ENCODE measurements around the gene C15orf62.

The C15orf62 gene, protein sequence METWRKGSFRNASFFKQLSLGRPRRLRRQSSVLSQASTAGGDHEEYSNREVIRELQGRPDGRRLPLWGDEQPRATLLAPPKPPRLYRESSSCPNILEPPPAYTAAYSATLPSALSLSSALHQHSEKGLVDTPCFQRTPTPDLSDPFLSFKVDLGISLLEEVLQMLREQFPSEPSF

DNA sequence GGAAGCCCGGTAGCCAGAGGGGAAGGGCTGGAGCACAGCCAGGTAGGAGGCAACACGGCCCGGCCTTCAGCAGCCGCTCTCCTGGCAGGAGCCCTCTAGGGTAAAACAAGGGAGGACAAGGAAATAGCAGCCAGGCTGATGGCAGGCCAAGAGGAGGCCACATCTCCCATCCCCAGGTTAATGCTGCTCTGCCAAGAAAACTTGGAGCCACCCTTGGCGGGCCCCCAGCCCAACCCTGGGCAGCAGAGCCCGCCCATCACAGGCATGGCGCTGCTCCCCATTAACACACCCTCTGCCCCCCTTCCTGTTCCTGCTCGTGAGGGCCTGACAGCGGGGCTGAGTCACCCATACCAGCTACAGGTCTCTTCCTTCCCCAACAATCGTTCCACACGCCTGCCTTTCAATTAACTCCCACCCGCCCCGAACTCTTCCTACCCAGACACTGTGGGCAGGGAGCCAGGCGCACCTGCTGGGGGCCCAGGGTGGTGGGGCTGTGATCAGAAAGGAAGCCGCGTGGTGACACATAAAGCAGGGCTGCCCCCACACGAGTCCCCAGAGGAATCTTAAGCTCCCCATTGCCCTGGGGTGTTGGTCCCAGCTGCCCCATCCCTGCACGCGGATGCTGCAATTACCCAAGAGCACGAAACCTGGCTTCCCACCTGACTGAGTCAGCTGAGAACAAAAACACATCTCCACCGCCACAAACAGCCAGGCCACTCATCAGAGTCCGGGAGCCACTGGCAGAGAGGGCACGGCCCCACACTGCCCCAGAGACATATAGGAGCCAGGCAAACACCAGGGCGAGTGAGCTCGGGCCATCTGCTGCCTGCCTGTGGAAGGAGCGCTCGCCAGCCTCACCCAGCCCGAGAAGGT is at the start of gene C15orf62:
C15orf62 (plus strand) TSS at position 707 of the 873 bp plus-strand sequence. CDS start 516 bp downstream, outside the sequence.
- DNase-seq: peak in 1 of 2 donors; percentile 94

DNA sequence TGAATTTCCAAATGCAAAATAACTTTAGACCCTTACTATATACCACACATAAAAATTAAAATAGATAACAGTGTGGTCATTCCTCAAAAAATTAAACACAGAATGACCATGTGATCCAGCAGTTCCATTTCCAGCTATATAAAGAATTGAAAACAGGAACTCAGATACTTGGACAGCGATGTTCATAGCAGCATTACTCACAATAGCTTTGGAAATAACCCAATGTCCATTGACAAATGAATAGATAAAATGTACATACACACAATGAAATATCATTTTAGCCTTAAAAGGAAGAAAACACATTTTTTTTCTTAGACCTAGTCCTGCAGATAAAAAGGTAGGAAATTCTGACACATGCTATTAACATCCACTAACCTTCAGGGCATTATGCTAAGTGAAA is 48.1 kb upstream of the C15orf62 start:
- no peak for DNase-seq

DNA sequence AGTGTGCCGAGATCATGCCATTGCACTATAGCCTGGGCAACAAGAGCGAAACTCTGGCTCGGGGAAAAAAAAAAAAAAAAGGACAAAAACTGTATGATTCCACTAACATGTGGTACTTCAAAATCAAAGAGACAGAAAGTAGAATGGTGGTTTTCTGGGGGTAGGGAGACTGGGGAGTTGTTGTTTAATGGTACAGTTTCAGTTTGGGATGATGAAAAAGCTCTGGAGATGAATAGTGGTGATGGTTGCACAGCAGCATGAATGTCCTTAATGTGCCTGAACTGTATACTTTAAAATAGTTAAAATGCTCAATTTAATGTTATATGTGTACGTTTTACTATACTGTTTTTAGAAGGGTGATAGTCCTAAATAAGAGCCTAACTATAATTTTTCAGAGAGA is 47.4 kb upstream of the C15orf62 start:
- no peak for DNase-seq

DNA sequence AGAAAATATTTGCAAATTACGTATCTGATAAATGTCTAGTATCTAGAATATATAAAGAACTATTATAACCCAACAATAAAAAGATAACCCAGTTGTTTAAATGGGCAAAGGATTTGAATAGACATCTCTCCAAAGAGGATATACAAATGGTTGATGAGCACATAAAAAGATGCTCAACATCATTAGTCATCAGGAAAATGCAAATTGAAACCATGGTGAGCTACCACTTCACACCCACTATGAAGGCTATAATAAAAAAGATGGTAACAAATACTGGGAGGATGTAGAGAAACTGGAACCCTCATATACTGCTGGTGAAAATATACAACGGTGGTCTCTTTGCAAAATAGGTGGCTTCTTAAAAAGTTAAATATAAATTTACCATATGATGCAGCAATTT is 46.8 kb upstream of the C15orf62 start:
- no peak for DNase-seq

DNA sequence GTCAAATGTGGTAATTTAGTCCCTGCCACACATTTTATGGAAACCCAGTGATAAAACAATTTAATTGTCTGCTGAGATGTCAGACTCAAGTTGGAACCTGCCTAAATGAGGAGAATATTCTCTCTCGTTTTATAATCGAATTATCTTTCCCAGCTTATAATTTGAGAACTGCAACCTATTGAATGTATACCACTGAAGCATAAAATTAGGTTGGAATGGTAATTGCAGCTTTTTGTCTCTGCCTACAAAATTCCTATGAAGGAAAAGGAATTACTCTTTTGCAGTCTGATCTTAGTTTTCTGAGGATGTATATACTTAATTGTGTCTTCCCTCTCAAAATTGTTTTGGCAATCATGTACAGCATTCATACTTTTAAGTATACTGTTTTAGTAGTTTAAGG is 45.9 kb upstream of the C15orf62 start:
- DNase-seq: no peak

DNA sequence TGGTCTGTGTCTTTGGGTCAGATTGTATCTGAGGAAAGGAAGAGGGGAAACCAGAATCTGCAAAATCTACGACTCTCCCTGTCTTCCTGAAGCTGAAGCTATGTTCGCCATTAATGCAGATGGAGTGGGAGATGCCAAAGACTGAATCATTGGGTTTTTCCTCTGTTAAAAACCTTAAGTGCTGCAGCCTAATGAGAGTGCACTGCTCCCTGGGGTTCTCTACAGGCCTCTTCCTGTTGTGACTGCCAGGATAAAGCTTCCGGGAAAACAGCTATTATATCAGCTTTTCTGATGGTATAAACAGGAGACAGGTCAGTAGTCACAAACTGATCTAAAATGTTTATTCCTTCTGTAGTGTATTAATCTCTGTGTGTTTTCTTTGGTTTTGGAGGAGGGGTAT is 38.7 kb upstream of the C15orf62 start:
- DNase-seq: no peak

DNA sequence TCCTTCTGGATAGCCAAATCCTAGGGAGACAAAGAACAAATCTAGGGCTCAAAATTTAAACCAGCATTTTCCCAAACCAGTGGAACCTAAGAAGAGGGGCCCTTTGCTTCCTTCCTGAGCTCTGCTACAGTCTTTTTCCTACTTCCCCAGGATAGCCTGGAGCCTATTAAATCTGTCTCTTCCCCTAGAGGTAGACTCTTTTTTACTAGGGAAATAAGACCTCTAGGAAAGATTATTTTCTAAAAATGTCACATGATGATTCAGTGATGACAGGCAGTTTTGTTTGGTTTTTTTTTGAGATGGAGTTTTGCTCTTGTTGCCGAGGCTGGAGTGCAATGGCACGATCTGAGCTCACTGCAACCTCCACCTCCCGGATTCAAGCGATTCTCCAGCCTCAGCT is 33.2 kb upstream of the C15orf62 start:
- DNase-seq: no peak

DNA sequence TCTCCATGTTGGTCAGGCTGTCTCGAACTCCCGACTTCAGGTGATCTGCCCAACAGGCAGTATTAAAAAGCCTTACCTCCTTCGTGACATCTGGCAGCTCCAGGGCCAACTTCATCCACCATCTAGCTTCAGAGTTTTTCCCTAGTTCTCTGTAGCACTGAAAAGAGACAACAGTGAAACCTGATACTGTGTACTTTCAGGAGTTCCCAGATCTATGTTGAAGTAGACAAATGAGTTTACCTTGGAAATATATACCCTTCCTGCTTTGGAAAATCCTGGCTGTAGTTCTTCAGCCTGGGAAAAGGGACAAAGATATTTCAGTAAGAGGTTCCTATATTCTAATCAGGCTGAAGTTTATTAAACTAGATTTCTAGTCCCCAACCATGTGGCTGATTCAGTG is 32.7 kb upstream of the C15orf62 start:
- no peak for DNase-seq

DNA sequence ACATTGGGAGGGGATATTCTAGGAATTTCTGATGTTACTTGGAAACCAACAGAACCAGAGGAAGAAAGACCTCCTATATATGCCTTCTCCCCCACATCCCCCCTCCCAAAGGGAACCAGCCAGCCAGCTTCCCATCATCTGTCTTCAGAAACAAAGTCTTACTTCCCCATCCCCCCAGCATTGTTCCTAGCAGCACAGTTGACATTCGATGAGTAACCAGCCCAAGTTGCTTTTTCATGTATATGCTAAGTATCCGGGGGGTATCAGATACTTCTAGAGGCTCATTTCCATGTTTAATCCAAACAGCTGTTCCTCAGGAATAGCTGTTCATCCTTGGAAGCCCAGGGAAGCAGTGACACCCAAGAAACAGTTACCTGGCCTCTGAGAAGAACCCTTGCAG is 30.7 kb upstream of the C15orf62 start:
- DNase-seq: no peak

DNA sequence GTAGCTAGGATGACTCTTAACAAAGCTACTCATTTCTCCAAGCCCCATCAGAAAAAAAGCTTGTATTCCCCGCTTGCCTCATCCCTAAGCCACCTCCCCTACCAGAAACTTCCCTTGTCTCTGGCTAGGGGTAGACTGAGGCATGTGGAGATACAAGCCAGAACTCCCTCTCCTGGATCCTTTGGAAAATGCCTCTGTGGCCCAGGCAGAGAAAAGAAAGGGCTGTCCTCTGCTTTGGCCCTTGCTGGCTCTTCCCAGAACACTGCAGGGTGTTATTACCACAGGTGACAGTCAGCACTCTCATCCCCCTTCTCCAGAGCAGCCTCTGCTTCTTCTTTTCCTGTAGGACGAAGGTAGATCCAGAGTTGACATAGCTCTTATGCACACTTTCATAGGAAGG is 29.9 kb upstream of the C15orf62 start:
- DNase-seq: no peak

DNA sequence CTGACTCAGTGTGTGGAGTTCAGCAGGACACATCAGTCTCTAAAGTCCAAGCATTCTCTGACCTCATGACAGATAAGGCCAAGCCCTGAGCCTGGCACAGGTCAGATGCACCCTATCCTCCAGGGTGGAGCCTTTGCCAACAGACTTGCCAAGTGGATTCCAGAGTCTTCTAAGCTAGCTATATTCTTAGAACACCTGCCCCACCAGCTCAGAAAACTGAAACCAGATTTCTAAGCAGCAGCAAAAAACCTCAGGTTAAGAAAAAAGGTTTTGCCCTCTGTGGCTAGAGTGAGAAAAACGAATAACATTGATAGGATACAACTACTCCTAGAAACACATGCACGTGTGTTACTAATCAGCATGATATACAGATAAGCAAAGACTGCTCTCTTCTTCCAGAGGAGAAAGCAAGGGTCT is 26.3 kb upstream of the C15orf62 start:
- DNase-seq: no peak

DNA sequence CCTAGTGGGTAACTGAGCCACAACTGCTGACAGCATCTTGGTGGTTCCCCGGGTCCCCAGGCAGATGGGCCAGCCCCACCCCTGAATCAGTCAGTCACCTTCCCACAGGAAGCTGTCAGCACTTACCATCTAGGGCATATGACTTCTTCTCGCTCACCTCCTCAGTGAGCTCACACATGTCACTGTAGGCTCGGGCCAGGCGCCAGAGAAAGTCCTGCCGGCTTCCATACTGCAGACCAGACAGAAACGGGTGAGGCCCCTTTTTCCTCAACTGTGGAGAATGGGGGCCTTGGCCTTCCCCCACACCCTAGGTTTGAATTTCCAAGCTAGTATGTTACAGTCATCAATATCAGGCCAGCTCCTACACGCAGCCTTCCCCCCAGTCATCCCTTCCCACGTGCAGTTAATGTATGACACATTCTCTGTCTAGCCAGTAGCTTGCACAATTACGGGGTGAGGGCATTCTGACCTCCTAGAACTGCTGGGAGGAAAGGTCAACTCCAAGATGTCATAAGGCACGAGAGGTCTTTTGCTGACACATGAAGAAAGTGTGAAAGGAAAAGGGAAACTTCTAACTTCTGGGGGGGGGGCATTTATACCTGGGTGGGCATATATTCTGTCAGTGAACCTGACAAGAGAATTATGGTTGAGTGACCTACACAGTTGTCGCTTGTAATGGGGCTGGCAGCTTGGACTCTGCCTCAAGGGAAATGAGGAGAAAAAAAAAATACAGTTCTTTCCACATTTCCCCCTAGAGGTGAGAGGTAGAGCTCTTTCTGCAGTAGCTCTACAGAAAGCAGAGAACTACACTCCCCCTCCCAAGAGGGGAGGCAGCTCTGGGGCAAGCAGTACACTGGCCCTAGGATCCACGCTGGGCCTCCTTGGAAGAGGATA is 25.6 kb upstream of the C15orf62 start:
- DNase-seq: no peak

DNA sequence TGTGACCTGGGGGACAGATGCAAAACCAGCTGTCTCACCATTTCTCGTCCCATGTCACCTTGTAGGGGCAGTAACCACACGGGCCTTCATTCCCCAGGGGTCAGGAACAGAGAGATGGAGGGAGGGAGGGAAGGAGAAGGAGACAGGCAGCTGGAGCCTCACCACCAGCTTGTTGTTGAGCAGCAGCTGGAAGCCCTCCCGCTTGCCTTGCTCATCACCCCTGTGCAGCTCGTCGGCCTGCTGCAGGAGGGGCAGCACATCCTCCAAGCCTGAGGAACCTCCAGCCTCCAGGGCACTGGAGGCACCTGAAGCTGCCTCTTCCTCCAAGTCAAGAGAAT is 25.0 kb upstream of the C15orf62 start:
- DNase-seq: no peak

DNA sequence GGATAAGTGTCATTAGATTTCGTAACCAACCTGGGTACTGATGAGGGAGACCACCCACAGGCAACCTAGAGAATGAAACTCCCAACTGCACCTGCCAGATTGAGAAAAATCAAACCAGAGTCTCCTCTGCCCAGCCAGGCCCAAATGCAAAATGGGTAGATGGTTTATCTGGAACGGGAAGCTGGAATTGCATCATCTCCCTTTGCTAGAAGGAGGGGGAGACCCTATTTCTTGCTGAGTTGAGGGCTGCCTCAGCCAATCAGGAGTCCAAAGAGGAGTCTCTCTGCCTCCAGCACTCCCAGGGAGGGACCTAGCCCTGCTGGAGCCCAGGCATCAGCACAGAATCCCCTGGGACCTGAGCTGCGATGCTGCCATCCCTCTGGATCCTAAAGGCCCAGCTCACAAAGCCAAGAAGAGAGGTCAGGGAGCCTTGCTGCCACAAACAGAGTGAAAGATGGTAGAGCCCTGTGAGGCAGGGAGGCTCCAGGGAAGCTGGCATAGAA is 22.8 kb upstream of the C15orf62 start:
- DNase-seq: no peak

DNA sequence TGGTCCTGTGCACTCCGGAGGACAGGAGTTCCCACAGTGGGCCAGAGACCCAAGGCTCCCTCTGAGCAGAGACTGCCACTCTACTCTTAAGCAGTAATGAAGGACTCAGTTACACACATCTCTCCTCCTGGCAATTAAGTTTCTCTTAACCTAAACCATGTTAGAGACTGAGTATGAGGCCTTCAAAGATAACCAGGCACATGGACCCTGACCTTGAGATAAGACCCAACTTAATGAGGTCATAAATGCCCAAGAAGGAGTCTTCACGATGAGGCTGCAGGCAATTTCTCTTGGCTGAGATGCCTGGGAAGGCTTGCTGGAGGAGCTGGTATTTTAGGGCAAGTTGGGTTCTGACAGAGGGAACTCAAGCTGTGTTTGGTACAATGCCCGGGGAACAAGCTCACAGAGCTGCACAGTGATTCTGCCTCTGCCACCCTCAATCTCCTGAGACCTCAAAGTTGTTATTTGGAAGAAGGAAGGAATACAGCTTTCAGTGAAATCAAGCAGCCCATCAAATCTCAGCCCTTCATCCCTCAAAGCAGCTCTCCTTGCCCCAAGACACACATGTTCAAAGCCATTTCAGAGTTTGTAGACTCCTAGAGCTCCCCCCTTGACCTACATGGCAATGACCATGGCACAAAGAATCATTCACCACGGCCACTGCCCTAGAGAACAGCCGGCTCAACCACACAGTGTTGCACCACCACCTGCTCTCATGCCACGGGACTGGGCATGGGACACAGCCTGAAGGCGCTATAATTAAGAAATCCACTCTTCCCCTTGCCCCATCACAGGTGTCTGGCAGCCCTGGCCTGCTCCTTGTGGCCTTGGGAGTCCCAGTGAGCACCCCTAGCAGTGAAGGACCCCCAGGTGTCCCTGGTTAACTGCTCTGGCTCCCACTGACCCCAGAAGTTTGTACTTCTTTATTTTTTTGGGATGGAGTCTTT is 21.8 kb upstream of the C15orf62 start:
- DNase-seq: no peak

DNA sequence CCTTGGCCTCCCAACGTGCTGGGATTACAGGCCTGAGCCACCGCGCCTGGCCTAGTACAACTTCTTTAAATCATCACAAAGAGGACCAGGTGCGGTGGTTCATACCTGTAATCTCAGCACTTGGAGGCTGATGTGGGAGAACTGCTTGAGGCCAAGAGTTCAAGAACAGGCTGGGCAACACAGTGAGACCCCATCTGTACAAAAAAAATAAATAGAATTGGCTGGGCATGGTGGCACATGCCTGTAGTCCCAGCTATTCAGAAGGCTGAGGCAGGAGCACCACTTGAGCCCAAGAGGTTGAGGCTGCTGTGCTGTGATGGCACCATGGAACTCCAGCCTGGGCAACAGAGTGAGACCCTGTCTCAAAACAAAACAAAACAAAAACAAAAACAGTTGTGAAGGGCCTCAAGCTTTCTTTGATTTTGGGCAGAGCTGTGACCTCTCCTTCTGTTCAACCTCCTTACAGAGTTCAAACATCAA is 20.6 kb upstream of the C15orf62 start:
- DNase-seq: no peak

DNA sequence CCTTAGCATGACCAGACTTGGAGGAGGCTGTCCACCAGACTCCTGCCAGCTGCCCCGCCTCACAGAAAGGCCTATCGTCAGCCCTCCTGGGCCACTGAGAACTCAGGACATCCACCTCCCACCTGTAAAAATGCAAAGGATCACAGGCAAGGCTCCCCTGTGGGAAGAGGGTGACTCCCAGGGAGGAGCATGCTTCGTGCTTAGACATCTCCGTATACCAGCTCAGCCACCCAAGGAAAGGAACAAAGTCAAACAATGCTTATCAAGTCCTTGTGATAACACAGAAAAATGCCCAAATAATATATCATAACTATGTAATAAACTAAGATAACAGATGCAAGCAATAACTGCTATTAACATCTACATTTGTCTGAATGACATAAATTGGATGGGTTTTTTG is 18.9 kb upstream of the C15orf62 start:
- DNase-seq: no peak

DNA sequence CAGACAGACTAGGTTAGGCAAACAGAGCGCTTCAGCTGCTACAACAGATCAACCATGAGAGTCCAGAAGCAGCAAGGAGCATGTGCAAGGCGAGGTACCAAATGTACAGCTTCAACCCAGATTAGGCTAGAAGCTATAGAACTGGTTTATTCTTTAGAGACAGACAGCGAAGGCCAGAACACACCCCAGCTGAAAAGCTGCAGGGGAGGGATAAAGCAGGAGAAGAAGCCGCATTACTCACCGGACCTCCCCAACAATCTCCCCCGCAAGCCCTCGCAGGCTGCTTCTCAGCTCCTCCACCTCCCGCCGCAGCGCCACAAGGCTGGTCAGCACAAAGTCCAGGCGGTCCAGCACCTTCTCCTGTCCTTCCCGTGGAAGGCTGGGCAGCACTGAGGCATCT is 18.0 kb upstream of the C15orf62 start:
- no peak for DNase-seq

DNA sequence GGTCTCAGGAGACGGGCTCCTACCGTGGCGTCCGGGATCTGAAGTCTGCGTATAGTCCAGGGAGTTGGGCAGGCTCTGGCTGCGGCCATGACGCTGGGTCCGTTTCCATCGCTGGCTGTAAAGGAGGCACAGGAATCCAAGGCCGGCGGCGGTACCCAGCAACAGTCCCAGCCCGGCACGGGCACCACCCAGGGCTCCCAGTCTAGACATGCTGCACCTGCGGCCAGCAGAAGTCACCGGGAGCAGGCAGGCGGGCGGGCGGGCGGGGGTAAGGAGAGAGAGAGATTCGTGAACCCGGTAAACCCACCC is 15.3 kb upstream of the C15orf62 start:
- no peak for DNase-seq

DNA sequence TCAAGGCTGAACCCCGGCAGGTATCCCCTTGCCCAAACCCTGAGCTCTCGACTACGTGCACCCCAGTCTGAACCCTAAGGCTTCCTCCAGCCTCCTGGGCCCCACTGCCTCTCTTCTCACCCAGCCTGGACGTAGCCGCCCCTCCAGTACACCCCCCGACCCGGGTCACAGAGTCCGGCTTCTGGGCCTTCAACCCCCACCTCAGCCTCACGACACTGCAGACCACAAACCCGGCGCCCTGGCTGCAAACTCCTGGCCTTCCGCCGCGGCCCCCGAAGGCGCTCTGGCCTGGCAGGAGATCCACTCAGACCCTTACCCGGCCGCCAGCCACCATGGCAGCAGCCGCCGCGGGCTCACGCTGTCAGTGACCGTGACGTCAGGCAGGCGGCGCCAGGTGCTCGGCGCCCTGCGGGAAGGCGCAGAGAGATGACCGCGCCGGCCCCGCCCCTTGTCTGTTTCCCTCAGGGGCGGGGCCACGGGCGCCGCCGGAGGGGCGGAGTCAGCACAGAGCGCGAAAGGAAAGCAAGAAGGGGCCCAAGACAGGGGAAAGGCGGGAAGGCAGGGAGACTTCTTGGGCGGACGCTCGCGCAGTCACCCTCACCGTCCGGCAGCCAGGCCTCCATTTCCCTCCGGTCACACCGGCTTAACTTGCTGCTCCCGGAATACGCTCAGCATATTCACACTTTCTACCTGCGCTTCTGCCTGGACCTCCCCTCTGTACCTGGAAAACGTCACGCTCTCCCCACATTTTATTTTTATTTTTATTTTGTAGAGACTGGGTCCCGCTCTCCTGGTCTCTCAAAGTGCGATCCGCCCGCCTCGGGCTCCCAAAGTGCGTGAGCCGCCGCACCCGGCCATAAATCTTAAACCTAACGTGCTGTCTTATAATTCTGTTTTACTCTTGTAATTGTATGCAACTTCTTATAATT is 14.6 kb upstream of the C15orf62 start, which contains the start of gene RMDN3:
RMDN3 (minus strand) TSS at position 372 of the 929 bp plus-strand sequence. CDS start 471 bp downstream, outside the sequence.
- DNase-seq: peak; percentile 59 to 85

DNA sequence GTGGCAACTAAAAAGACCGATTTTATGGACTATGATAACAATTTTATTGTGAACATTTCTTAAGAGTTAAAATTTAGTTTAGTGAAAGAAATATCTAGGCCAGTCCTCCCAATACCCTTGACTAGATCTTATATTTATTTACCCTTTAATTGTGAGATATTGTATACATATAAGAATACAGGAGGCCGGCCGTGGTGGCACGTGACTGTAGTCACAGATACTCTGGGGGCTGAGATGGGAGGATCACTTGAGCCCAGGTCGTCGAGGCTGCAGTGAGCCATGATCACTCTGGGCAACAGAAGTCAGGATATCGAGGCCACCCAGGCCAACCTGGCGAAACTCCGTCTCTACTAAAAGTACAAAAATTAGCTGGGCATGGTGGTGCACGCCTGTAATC is 14.0 kb upstream of the C15orf62 start:
- DNase-seq: no peak

Measured in bone marrow (tissue), 2 donors.